BLaER1 (cell line): ENCODE results near the gene HEBP1.

Source experiments
- H3K27ac ChIP-seq: shearing (Covaris generic); formaldehyde crosslinking; 2 replicates; pipeline ENCODE4 v1.8.1; 2022
- H3K27me3 ChIP-seq: shearing (Covaris generic); formaldehyde crosslinking; 2 replicates; pipeline ENCODE4 v1.8.1; 2022
- H3K36me3 ChIP-seq: shearing (Covaris generic); formaldehyde crosslinking; 2 replicates; pipeline ENCODE4 v1.8.1; 2022
- H3K4me1 ChIP-seq: shearing (Covaris generic); formaldehyde crosslinking; 2 replicates; pipeline ENCODE4 v1.8.1; 2022
- H3K4me2 ChIP-seq: shearing (Covaris generic); formaldehyde crosslinking; 2 replicates; pipeline ENCODE4 v1.8.1; 2022
- H3K4me3 ChIP-seq: shearing (Covaris generic); formaldehyde crosslinking; 2 replicates; pipeline ENCODE4 v1.8.1; 2022
- H3K9ac ChIP-seq: shearing (Covaris generic); formaldehyde crosslinking; 2 replicates; pipeline ENCODE4 v1.8.1; 2022
- H3K9me3 ChIP-seq: shearing (Covaris generic); formaldehyde crosslinking; 2 replicates; pipeline ENCODE4 v1.8.1; 2022
- H4K20me1 ChIP-seq: shearing (Covaris generic); formaldehyde crosslinking; 2 replicates; pipeline ENCODE4 v1.8.1; 2022
- Cebpa-rat ChIP-seq: shearing (Covaris generic); IDR thresholded peaks from 2 replicates; pipeline ENCODE4 v1.8.1; 2022

HEBP1 gene

GRCh38 chr12:12941450-12942350, 58.4 kb downstream of the HEBP1 start:
- Histone ChIP-seq H3K9me3 (no peaks in the 10 kb centered on the region), H3K36me3 (no peaks in the 10 kb centered on the region), H3K27ac (no peak overlapping the region), H3K27me3 (no peaks in the 10 kb centered on the region), H3K4me2 (no peak overlapping the region), H3K4me3 (no peak overlapping the region), H3K9ac (no peak overlapping the region), H3K4me1 (no peaks in the 10 kb centered on the region), H4K20me1 (no peaks in the 10 kb centered on the region)
- no peak for TF ChIP-seq Cebpa-rat

GRCh38 chr12:12939888-12940287, 60.2 kb downstream of the HEBP1 start:
- H3K4me1 ChIP-seq, result no peaks in the 10 kb centered on the region
- H3K9me3 ChIP-seq, result no peaks in the 10 kb centered on the region
- no peaks in the 10 kb centered on the region for H3K36me3 ChIP-seq
- no peaks in the 10 kb centered on the region for H3K27me3 ChIP-seq
- no peaks in the 10 kb centered on the region for H4K20me1 ChIP-seq
- no peak overlapping the region for H3K4me2 ChIP-seq
- H3K27ac ChIP-seq, result no peak overlapping the region
- H3K4me3 ChIP-seq, result no peak overlapping the region
- no peak overlapping the region for H3K9ac ChIP-seq
- no peak for TF ChIP-seq Cebpa-rat

- Histone ChIP-seq H3K4me2 (no peak overlapping the region), H3K9me3 (no peaks in the 10 kb centered on the region), H3K4me1 (no peaks in the 10 kb centered on the region), H3K27ac (no peak overlapping the region), H4K20me1 (no peaks in the 10 kb centered on the region), H3K9ac (no peak overlapping the region), H3K36me3 (no peaks in the 10 kb centered on the region), H3K4me3 (no peak overlapping the region), H3K27me3 (no peaks in the 10 kb centered on the region)
- no peak for TF ChIP-seq Cebpa-rat
Observed at GRCh38 chr12:12938541-12938940, 61.5 kb downstream of the HEBP1 start.

- TF ChIP-seq Cebpa-rat, result no peak
- Histone ChIP-seq H3K36me3 (no peaks in the 10 kb centered on the region), H3K4me3 (no peak overlapping the region), H3K9ac (no peak overlapping the region), H3K4me1 (no peaks in the 10 kb centered on the region), H3K27me3 (no peaks in the 10 kb centered on the region), H3K9me3 (no peaks in the 10 kb centered on the region), H4K20me1 (no peaks in the 10 kb centered on the region), H3K4me2 (no peak overlapping the region), H3K27ac (no peak overlapping the region)
Observed at GRCh38 chr12:12936983-12937491, 63.0 kb downstream of the HEBP1 start.

GRCh38 chr12:12934556-12934955, 65.5 kb downstream of the HEBP1 start:
- no peak overlapping the region for H3K4me3 ChIP-seq
- H4K20me1 ChIP-seq, result no peaks in the 10 kb centered on the region
- H3K27ac ChIP-seq, result no peak overlapping the region
- H3K27me3 ChIP-seq, result no peaks in the 10 kb centered on the region
- H3K4me1 ChIP-seq, result no peaks in the 10 kb centered on the region
- TF ChIP-seq Cebpa-rat, result no peak
- H3K36me3 ChIP-seq, result no peaks in the 10 kb centered on the region
- no peak overlapping the region for H3K4me2 ChIP-seq
- H3K9ac ChIP-seq, result no peak overlapping the region
- H3K9me3 ChIP-seq, result no peaks in the 10 kb centered on the region

GRCh38 chr12:12933742-12934141, 66.3 kb downstream of the HEBP1 start:
- Histone ChIP-seq H3K9ac (no peak overlapping the region), H3K4me2 (no peak overlapping the region)
- TF ChIP-seq Cebpa-rat, result no peak

GRCh38 chr12:12930633-12931219, 69.3 kb downstream of the HEBP1 start:
- Histone ChIP-seq H3K27ac (no peak overlapping the region), H3K9me3 (peaks cover 7% of the 10 kb centered on the region)

More at GRCh38 chr12:12933742-12934141, 66.3 kb downstream of the HEBP1 start:
- H4K20me1 ChIP-seq, result no peaks in the 10 kb centered on the region
- H3K27ac ChIP-seq, result no peak overlapping the region
- no peaks in the 10 kb centered on the region for H3K9me3 ChIP-seq
- H3K36me3 ChIP-seq, result no peaks in the 10 kb centered on the region
- no peaks in the 10 kb centered on the region for H3K4me1 ChIP-seq
- no peaks in the 10 kb centered on the region for H3K27me3 ChIP-seq
- no peak overlapping the region for H3K4me3 ChIP-seq

GRCh38 chr12:12929696-12930095, 70.4 kb downstream of the HEBP1 start:
- TF ChIP-seq Cebpa-rat, result no peak
- H3K27me3 ChIP-seq, result no peaks in the 10 kb centered on the region
- H3K36me3 ChIP-seq, result no peaks in the 10 kb centered on the region
- H3K4me1 ChIP-seq, result no peaks in the 10 kb centered on the region
- no peak overlapping the region for H3K4me2 ChIP-seq
- no peak overlapping the region for H3K9ac ChIP-seq
- H3K4me3 ChIP-seq, result no peak overlapping the region
- H4K20me1 ChIP-seq, result no peaks in the 10 kb centered on the region
- H3K27ac ChIP-seq, result no peak overlapping the region
- H3K9me3 ChIP-seq, result peaks cover 7% of the 10 kb centered on the region

More at GRCh38 chr12:12930633-12931219, 69.3 kb downstream of the HEBP1 start:
- no peak overlapping the region for H3K4me2 ChIP-seq
- no peaks in the 10 kb centered on the region for H3K36me3 ChIP-seq
- no peaks in the 10 kb centered on the region for H3K4me1 ChIP-seq
- H3K4me3 ChIP-seq, result no peak overlapping the region
- no peak for TF ChIP-seq Cebpa-rat
- no peaks in the 10 kb centered on the region for H4K20me1 ChIP-seq
- H3K9ac ChIP-seq, result no peak overlapping the region
- no peaks in the 10 kb centered on the region for H3K27me3 ChIP-seq

GRCh38 chr12:12927211-12928079, 72.6 kb downstream of the HEBP1 start:
- Histone ChIP-seq H3K4me1 (peaks cover under 1% of the 10 kb centered on the region; the same call in 1 of the 2 replicates), H4K20me1 (no peaks in the 10 kb centered on the region), H3K9me3 (peaks cover 7% of the 10 kb centered on the region), H3K9ac (no peak overlapping the region), H3K4me3 (no peak overlapping the region), H3K27ac (no peak overlapping the region), H3K27me3 (no peaks in the 10 kb centered on the region), H3K36me3 (no peaks in the 10 kb centered on the region), H3K4me2 (no peak overlapping the region)
- no peak for TF ChIP-seq Cebpa-rat
